Tibial nerve (tissue), 4 donors: ENCODE data around the gene PRAMEF11. TPM values are rescaled to one million over a fixed set of nuclear protein-coding genes. Genes with fewer than 3 reads are reported as not detected.
"Not testable (repeated sequence)": the region's sequence is repeated elsewhere in the genome, so short reads cannot be mapped to it uniquely, and the experiment has no call there.

Experiments
- DNase-seq, 2 donors: peaks; one replicate each; pipeline ENCODE4 v3.0.0-alpha.2; 2019; ENCODE audit warnings: low spot score in 2 of 2
- H3K27ac ChIP-seq, 4 donors: fragments of 200-600 bp; sonication (generic) in 3 of 4; one replicate each; pipeline ENCODE4 v1.5.1; 2017 to 2019; ENCODE audit warnings: mild to moderate bottlenecking in 1 of 4
- H3K27me3 ChIP-seq, 2 donors: fragments of 200-600 bp; sonication (generic) in 1 of 2; one replicate each; pipeline versions ENCODE4 v1.5.1 to v1.6.0; 2017 to 2019
- H3K36me3 ChIP-seq, 3 donors: fragments of 200-600 bp; sonication (generic); one replicate each; pipeline ENCODE4 v1.5.1; 2018 to 2019
- H3K4me1 ChIP-seq, 4 donors: fragments of 200-600 bp; sonication (generic) in 3 of 4; one replicate each; pipeline ENCODE4 v1.5.1; 2017 to 2019
- H3K4me3 ChIP-seq, 4 donors: fragments of 200-600 bp; sonication (generic) in 3 of 4; one replicate each; pipeline ENCODE4 v1.5.1; 2017 to 2019; ENCODE audit warnings: mild to moderate bottlenecking in 1 of 4, moderate library complexity in 1 of 4
- H3K9me3 ChIP-seq, 4 donors: fragments of 200-600 bp; sonication (generic) in 3 of 4; one replicate each; pipeline ENCODE4 v1.5.1; 2017 to 2019
- EP300 ChIP-seq, 2 donors: sonication (generic); formaldehyde crosslinking; IDR thresholded peaks; one replicate each; pipeline ENCODE4 v1.6.1; 2017; ENCODE audit warnings: antibody characterized with exemption in 2 of 2, mild to moderate bottlenecking in 1 of 2
- POLR2A ChIP-seq, 2 donors: fragments of 450-650 bp; IDR thresholded peaks; one replicate each; pipeline ENCODE4 v1.6.1; 2017; ENCODE audit warnings: antibody characterized with exemption in 2 of 2, mild to moderate bottlenecking in 2 of 2, moderate library complexity in 2 of 2
- WGBS, 2 donors: methylation state at CpG; one replicate each; pipeline ENCODE4 v1.1.5; 2018; 5-methylcytosine and 5-hydroxymethylcytosine counted together
- total RNA-seq, 4 donors: library from RNA; depleted of rRNA; stranded (reverse); fragments of >200 nt; gene quantifications; one replicate each; pipeline ENCODE4 v1.1.0, GENCODE V29; 2016
- TF ChIP-seq, protein P1 (sequence below), 5 experiments: fragments of 200-600 bp in 3 of 5; fragments of 450-650 bp in 2 of 5; sonication (generic) in 3 of 5; IDR thresholded peaks; one replicate each; pipeline ENCODE4 v1.5.1; 2016 to 2019; ENCODE audit warnings: antibody characterized with exemption in 5 of 5, mild to moderate bottlenecking in 3 of 5, moderate library complexity in 2 of 5

The PRAMEF11 gene
- total RNA-seq, 4 donors from 2014 or later = not detected

GRCh38 chr1:12810691-12811408 lies 20.4 kb downstream of the PRAMEF11 start:
- Histone ChIP-seq H3K4me1 (no peaks in the 10 kb centered on the region), H3K9me3 (no peaks in the 10 kb centered on the region), H3K27ac (no peak overlapping the region), H3K4me3 (no peak overlapping the region), H3K36me3 (no peaks in the 10 kb centered on the region), H3K27me3 (no peaks in the 10 kb centered on the region)
- TF ChIP-seq, protein P1, sequence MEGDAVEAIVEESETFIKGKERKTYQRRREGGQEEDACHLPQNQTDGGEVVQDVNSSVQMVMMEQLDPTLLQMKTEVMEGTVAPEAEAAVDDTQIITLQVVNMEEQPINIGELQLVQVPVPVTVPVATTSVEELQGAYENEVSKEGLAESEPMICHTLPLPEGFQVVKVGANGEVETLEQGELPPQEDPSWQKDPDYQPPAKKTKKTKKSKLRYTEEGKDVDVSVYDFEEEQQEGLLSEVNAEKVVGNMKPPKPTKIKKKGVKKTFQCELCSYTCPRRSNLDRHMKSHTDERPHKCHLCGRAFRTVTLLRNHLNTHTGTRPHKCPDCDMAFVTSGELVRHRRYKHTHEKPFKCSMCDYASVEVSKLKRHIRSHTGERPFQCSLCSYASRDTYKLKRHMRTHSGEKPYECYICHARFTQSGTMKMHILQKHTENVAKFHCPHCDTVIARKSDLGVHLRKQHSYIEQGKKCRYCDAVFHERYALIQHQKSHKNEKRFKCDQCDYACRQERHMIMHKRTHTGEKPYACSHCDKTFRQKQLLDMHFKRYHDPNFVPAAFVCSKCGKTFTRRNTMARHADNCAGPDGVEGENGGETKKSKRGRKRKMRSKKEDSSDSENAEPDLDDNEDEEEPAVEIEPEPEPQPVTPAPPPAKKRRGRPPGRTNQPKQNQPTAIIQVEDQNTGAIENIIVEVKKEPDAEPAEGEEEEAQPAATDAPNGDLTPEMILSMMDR (IDR thresholded peaks at IDR 0.05) = no peak
- WGBS, 2 donors = 71% methylated on average over 4 to 5 of the region's 5 CpGs
- no peak for DNase-seq

- Histone ChIP-seq H3K4me1 (no peaks in the 10 kb centered on the region), H3K9me3 (peaks cover 0 to 7% (median 0%) of the 10 kb centered on the region in 4 donors), H3K27ac (no peak overlapping the region), H3K36me3 (no peaks in the 10 kb centered on the region), H3K27me3 (no peaks in the 10 kb centered on the region), H3K4me3 (no peak overlapping the region)
- DNase-seq = no peak
- WGBS, 2 donors = 86 to 89% methylated on average over 1 of the region's 1 CpG
- no peak for TF ChIP-seq POLR2A (IDR thresholded peaks at IDR 0.05)
- TF ChIP-seq, protein P1 (IDR thresholded peaks at IDR 0.05) = no peak
- no peak for TF ChIP-seq EP300 (IDR thresholded peaks at IDR 0.05)
Observed at GRCh38 chr1:12809933-12810332, 21.3 kb downstream of the PRAMEF11 start.

DNA sequence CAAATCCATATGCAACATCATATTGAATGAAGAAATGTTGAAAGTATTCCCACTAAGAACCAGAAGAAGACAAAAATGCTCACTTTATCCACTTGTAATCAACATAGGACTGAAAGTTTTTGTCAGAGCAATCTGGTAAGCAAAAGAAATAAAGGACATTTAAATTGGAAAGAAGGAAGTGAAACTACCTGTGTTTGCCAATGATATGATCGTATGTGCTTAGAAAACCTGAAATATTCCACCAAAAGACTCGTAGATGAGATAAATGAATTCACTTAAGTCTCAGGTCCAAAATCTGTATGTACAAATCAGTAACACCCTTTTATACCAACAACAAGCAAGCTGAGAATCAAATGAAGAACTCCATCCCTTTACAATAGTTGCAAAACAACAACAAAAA lies 31.5 kb downstream of the PRAMEF11 start:
- Histone ChIP-seq H3K27ac (no peak overlapping the region), H3K36me3 (no peaks in the 10 kb centered on the region), H3K27me3 (no peaks in the 10 kb centered on the region), H3K9me3 (peaks cover 0 to 18% (median 0%) of the 10 kb centered on the region in 4 donors), H3K4me3 (no peak overlapping the region), H3K4me1 (no peaks in the 10 kb centered on the region)
- TF ChIP-seq EP300 (IDR thresholded peaks at IDR 0.05) (no peak), POLR2A (IDR thresholded peaks at IDR 0.05) (no peak)
- TF ChIP-seq, protein P1 (IDR thresholded peaks at IDR 0.05) = no peak
- no peak for DNase-seq
- WGBS, 2 donors = 80% methylated on average over 2 of the region's 2 CpGs

DNA sequence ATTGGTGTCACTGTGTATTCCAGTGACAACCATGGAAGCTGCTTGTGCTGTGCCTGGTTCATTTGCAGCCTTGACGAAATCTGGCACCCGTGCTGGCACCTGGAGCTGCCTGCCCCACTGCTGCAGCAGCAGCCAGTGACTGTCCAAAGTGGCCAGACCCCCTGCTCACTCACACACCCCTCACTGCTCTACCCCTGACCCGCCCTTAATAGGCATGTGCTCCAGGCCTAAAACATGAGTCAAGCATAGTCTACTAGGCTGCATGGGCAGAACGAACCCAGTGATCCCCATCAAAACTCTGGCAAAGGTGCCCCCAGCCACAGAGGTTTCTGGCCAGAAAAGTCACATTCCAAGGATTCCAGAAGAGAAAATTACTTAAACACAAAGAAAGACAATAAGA lies 32.3 kb downstream of the PRAMEF11 start:
- no peaks in the 10 kb centered on the region for H3K4me1 ChIP-seq
- no peak for DNase-seq
- WGBS, 2 donors = 40 to 61% methylated on average over 2 to 4 of the region's 4 CpGs
- no peak overlapping the region for H3K4me3 ChIP-seq
- H3K27me3 ChIP-seq = no peaks in the 10 kb centered on the region
- H3K27ac ChIP-seq = no peak overlapping the region
- peaks cover 0 to 10% (median 0%) of the 10 kb centered on the region in 4 donors for H3K9me3 ChIP-seq
- TF ChIP-seq EP300 (IDR thresholded peaks at IDR 0.05) = no peak
- TF ChIP-seq, protein P1 (IDR thresholded peaks at IDR 0.05) = no peak
- TF ChIP-seq POLR2A (IDR thresholded peaks at IDR 0.05) = no peak
- H3K36me3 ChIP-seq = no peaks in the 10 kb centered on the region

GRCh38 chr1:12791097-12791496 lies 40.1 kb downstream of the PRAMEF11 start, which contains the start of gene PRAMEF1:
Gene PRAMEF1, plus strand, starts transcription at chr1:12791397. Its CDS starts 1,831 bp downstream, at chr1:12793228.
- DNase-seq, H3K4me1 ChIP-seq, H3K36me3 ChIP-seq, H3K27ac ChIP-seq, H3K27me3 ChIP-seq, H3K4me3 ChIP-seq, H3K9me3 ChIP-seq: not testable (repeated sequence)
- WGBS, 2 donors = 70 to 76% methylated on average over 3 to 4 of the region's 5 CpGs

- H3K36me3 ChIP-seq, H3K27ac ChIP-seq, H3K4me3 ChIP-seq, H3K4me1 ChIP-seq, H3K27me3 ChIP-seq, DNase-seq: not testable (repeated sequence)
- 94 to 96% methylated on average over 7 of the region's 8 CpGs for WGBS, 2 donors
- H3K9me3 ChIP-seq = peaks cover 0 to 35% (median 0%) of the 10 kb centered on the region in 4 donors
Observed at GRCh38 chr1:12784729-12785128, 46.5 kb downstream of the PRAMEF11 start.

GRCh38 chr1:12783783-12784182 lies 47.4 kb downstream of the PRAMEF11 start:
- H3K4me3 ChIP-seq = not testable (repeated sequence)
- 32 to 52% methylated on average over 6 of the region's 7 CpGs for WGBS, 2 donors

DNA sequence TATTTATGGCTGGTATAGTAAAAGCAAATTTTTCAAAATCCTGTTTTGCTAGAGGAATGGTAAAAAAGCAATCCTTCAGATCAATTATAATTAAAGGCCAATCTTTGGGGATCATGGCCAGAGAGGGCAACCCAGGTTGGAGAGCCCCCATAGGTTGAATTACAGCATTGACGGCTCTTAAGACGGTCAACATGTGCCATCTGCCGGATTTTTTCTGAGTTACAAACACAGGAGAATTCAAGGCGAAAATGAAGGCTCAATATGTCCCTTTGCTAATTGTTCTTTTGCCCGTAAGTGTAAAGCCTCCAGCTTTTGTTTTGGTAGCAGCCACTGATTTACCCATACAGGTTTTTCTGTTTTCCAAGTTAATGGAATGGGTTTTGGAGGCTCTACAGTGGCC lies 49.7 kb downstream of the PRAMEF11 start:
- DNase-seq, H3K4me3 ChIP-seq, H3K36me3 ChIP-seq, H3K27ac ChIP-seq, H3K27me3 ChIP-seq, H3K4me1 ChIP-seq: not testable (repeated sequence)
- peaks cover 0 to 33% (median 0%) of the 10 kb centered on the region in 4 donors for H3K9me3 ChIP-seq
- WGBS, 2 donors = 63 to 68% methylated on average over 5 of the region's 5 CpGs

More at GRCh38 chr1:12783783-12784182, 47.4 kb downstream of the PRAMEF11 start:
- H3K9me3 ChIP-seq = peaks cover 0 to 35% (median 0%) of the 10 kb centered on the region in 4 donors
- not testable (repeated sequence) for H3K4me1 ChIP-seq, DNase-seq, H3K27ac ChIP-seq, H3K27me3 ChIP-seq, H3K36me3 ChIP-seq
